Measurements from ENCODE around the gene SLC36A2.
"Not testable (repeated sequence)": the region's sequence is repeated elsewhere in the genome, so short reads cannot be mapped to it uniquely, and the experiment has no call there.

The SLC36A2 gene

DNA sequence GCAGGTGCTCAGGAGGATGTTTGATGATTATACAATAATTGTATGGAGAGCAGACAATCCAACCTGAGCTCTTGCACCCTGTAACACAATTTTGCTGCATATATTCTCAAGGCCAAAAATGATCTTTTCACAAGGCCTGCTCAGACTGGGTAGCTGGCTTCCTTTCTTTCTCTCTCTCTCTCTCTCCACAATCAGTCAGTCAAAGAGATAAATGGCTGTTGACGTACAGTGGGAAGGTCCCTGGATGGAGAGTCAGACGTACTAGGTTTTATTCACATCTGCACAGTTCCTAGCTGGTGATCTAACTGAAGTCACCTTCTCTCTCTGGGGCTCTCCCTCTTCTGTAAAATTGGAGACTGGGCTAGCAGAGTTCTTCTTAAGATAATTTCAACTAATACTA lies 19.8 kb downstream of the SLC36A2 start:
- DNase-seq (ENCODE audit: extremely low read depth in 1 of 2, low read depth in 1 of 2), result no peak

GRCh38 chr5:151326266-151326665 lies 21.1 kb downstream of the SLC36A2 start:
- no peak for DNase-seq (ENCODE audit: extremely low read depth in 1 of 2, low read depth in 1 of 2)

DNA sequence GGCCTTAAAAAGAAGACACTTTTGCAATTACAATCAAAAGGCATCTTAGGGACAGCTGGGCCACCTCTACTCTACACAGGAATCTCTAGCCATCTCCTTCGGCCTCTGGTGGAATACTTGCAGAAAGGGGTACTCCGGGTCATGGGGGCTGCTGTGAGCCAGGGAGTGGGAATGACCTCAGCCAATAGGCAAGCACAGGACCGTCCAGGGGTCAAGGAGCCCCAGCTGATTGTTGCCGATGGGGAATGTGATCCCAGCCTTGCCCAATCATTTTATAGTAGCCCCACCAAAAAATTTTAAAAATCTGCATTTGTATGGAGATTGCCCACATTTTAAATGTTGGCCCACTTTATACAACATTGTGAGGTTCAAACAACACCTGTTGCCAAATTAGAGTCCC lies 26.9 kb downstream of the SLC36A2 start:
- no peak for DNase-seq (ENCODE audit: extremely low read depth in 1 of 2, low read depth in 1 of 2)

DNA sequence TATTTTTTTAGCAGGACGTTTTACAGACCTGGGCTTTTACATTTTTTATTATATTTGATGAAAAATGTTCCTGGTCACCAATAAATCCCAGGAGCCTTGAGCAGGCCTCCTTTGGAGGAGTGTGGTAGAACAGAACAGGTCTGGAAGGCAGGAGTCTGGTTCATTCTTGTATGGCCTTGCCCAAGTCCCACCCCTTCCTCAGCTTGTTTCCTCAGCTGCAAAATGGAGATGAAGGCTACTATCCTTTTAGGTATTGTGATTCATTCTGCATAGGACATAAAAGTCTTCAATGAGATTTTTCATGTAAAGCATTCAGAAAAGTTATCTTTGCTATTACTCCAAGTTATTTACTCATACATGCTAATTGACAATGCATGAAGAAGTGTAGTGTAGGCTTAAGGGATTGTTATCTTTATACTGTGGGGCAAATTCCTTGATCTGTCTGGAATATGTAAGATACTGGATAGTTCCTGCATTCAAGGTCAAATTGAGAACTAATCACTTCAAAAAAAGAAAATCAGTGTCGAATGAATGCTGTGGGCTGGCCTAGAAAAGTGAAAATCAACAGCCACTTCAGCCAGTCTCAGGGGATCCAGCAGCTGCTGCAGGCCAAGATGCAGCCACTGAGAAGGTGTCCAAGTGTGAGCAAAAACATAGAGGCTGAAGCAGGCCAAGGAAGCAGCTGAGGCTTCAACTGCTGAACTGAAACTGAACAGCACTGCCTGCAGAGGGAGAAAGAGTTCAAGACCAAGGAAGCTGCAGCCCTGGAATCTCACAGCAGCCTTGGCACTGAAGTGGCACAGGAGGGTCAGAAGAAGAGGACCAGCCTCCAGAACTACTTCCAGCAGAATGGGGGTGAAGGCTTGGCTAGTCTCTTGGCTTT lies 28.3 kb downstream of the SLC36A2 start:
- DNase-seq (ENCODE audit: extremely low read depth in 1 of 2, low read depth in 1 of 2), result no peak

- DNase-seq (ENCODE audit: extremely low read depth in 1 of 2, low read depth in 1 of 2), result no peak
These were observed 29.5 kb downstream of the SLC36A2 start for GRCh38 chr5:151317871-151318270.

DNA sequence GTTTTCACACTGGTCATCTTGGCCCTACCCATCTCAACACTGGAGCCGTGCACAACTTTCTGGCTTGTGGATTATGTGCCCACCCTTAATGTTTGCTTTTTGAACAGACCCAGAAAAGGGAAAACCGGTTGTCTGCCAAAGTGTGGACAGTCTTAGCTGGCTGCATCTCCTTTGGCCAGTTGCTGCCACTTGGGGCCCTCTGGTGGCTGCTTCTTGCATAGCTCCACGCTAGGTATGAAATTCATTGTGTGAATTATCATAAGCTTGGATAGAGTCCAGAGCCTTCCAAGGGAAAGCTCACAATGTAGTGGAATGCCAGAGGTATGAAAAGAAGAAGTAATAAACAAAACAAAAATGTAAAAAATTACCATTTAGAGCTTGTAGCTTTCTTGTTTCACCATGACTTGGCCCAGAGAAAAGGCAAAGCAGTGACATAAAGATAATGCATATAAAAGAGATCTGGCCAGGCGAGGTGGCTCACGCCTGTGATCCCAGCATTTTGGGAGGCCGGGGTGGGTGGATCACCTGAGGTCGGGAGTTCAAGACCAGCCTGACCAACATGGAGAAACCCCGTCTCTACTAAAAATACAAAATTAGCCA lies 31.3 kb downstream of the SLC36A2 start:
- peak in 1 of 2 donors; percentile 22 for DNase-seq (ENCODE audit: extremely low read depth in 1 of 2, low read depth in 1 of 2)

- no peak for DNase-seq (ENCODE audit: extremely low read depth in 1 of 2, low read depth in 1 of 2)
These were observed 34.0 kb downstream of the SLC36A2 start for GRCh38 chr5:151313357-151313756.

DNA sequence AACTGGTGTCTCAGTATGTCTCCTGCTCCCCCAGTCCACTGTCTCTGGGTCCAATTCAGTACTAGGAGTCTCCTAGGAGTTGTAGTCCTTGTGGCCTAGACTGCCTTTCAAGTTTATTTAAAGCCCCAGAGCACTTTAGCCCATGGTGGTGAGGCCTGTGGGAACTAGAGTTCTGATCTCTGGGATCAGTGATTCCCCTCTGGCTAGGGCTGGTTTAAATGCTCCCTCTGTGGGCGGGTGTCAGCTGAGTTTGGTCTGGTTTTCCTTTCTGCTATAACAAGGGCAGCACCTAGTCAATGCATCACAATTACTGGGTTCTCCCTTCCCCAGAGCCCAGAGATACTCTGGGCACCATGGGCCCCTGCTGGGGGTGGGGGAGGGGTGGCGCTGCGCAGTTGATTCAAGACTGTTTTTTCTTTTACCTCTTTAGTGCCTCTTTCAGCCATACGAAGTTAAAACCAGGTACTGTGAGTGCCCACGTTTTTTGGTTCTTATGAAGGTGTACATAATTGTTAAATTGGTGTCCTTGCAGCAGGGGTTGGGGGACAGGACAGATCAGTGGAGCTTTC lies 34.5 kb downstream of the SLC36A2 start:
- DNase-seq (ENCODE audit: extremely low read depth in 1 of 2, low read depth in 1 of 2), result no peak

DNA sequence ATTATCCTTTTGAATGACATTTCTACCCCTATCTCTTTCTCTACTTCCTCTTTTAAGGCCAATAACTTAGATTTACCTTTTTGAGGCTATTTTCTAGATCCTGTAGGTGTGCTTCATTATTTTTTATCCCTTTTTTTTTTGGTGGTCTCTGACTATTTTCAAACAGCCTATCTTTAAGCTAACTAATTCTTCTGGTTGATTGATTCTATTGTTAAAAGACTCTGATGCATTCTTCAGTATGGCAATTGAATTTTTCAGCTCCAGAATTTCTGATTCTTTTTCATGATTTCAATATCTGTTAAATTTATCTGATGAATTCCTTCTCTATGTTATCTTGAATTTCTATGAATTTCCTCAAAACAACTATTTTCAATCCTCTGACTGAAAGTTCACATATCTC lies 36.4 kb downstream of the SLC36A2 start:
- no peak for DNase-seq (ENCODE audit: extremely low read depth in 1 of 2, low read depth in 1 of 2)

DNA sequence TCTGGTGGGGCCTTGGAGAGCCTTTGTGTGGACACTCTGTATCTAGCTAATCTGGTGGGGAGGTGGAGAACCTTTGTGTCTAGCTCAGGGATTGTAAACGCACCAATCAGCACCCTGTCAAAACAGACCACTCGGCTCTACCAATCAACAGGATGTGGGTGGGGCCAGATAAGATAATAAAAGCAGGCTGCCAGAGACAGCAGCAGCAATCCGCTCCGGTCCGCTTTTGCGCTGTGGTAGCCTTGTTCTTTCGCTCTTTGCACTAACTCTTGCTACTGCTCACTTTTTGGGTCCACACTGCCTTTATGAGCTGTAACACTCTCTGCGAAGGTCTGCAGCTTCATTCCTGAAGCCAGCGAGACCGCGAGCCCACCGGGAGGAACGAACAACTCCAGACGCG lies 37.5 kb downstream of the SLC36A2 start:
- DNase-seq (ENCODE audit: extremely low read depth in 1 of 2, low read depth in 1 of 2), result not testable (repeated sequence)

DNA sequence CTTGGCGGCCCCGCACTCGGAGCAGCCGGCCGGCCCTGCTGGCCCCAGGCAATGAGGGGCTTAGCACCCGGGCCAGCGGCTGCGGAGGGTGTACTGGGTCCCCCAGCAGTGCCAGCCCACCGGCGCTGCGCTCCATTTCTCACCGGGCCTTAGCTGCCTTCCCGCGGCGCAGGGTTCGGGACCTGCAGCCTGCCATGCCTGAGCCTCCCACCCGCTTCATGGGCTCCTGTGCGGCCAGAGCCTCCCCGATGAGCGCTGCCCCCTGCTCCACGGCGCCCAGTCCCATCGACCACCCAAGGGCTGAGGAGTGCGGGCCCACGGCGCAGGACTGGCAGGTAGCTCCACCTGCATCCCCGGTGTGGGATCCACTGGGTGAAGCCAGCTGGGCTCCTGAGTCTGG lies 38.1 kb downstream of the SLC36A2 start:
- DNase-seq (ENCODE audit: extremely low read depth in 1 of 2, low read depth in 1 of 2), result not testable (repeated sequence)

DNA sequence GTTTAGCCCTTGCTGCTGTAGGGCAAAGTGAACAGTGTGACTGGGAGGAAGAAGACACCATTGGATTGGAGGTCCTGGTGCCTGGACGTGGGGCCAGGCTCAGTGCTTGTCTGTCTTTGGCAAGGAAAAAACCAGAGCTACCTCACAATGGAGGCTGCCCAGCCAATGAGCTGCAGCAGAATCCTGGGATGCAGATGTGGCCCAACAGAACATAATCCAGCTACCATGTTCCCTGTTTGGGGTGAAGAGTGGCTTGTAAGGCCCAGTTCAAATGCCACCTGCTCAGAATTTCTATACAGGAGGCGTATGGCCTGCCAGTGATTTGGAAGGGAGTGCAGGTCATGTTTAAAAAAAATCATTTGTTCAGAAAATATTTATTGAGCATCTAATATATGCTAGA lies 43.7 kb downstream of the SLC36A2 start, which contains the start of gene SLC36A3:
Gene SLC36A3 (minus strand): TSS at position 101 of the 400 bp plus-strand sequence. CDS start 412 bp downstream, outside the sequence.
- DNase-seq (ENCODE audit: extremely low read depth in 1 of 2, low read depth in 1 of 2), result no peak

DNA sequence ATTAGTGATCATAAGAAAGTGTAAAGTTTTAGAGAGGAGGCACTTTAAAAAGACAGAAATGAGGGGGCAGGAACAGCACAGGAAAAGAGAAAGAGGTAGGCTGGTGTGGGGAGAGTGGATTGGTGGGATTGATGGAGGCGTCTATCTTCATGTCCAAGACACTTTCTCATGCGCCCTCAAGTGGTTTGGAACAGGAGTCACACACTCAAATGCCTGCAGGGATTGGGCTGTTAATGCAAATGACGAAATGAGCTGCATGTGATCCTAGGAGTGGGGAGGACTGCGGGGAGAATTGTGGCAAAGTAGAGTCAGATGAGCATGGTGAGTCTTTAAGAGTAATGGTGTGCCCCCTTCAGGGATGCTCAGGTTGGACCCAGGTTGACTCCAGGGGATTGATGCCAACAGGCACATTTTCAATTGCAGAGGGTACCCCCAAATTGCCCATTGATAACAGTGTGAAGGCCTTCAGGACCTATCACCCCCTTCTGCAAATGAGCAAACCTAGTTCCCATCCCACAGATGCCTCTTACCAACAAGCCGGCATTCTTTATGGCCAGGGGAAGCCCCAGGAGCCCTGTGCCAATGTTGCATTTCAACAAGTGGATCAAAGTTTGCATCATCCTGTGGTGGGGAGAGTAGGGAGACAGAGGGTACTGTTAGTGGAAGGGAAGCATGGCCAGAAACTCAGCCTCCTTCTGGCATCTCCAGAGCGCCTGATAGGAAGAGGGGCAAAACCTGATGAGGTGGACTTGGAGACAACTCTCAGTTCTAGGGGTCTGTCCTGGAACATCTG lies 49.1 kb downstream of the SLC36A2 start:
- DNase-seq (ENCODE audit: extremely low read depth in 1 of 2, low read depth in 1 of 2), result no peak

DNA sequence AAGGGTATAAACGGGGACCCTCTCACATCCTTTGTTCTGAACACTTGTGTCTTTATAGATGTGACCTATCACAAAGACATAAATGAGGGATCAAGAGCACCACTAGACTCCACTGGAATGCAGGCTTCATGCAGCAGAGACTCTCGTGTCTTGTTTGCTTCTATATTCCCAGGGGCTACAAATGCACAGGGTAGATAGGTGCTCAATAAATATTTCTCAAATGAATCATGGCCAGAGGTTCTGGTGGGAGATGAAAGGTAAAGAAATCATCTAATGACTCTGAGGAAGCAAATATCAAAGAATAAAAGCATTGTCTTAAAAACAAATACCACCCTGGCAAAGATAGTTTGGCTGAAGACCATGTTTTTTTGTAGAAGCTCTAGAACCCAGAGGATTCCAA lies 50.4 kb downstream of the SLC36A2 start:
- DNase-seq (ENCODE audit: extremely low read depth in 1 of 2, low read depth in 1 of 2), result no peak

GRCh38 chr5:151296478-151296830 lies 50.9 kb downstream of the SLC36A2 start:
- DNase-seq (ENCODE audit: extremely low read depth in 1 of 2, low read depth in 1 of 2), result no peak

- DNase-seq (ENCODE audit: extremely low read depth in 1 of 2, low read depth in 1 of 2), result no peak
These were observed 51.4 kb downstream of the SLC36A2 start for GRCh38 chr5:151295791-151296477.

DNA sequence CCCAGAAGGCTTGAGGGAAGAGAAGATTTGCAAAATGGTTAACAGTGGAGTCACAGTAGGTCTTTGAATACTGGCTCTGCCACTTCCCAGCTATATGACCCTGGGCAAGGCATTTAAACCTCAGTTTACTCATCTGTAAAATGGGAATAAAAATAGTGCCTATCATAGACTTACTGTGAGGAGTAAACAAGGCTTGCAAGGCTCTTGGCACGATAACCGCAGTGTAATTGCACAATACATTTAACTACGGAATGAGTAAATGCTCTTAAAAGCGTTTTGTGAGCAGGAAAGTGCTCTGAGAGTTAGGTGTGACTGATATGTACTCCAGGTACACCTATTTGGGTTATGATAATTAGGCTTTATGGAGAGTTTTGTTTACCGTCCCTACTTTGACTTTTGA lies 52.2 kb downstream of the SLC36A2 start:
- DNase-seq (ENCODE audit: extremely low read depth in 1 of 2, low read depth in 1 of 2), result no peak

GRCh38 chr5:151293624-151294023 lies 53.7 kb downstream of the SLC36A2 start:
- DNase-seq (ENCODE audit: extremely low read depth in 1 of 2, low read depth in 1 of 2), result no peak

DNA sequence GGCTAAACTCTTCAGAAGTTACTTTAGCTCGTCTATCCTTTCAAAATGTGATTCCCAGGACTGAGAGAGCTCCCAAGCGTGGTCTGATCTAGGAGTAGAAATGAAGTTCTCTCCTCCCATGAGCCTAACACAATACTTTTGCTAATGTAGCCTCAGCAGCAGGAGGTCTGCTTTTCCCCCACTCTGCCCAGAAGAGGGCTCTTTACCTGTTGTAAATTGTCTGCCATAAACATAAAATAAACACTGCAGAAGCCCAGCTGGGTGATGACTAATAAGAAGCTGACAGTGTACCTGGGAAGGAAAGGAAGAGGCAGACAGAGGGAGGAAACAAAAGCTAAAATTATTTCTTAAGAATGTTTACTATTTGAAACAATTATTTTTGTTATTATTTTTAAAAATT lies 59.2 kb downstream of the SLC36A2 start:
- DNase-seq (ENCODE audit: extremely low read depth in 1 of 2, low read depth in 1 of 2), result no peak

GRCh38 chr5:151286246-151286645 lies 61.1 kb downstream of the SLC36A2 start:
- no peak for DNase-seq (ENCODE audit: extremely low read depth in 1 of 2, low read depth in 1 of 2)

- DNase-seq (ENCODE audit: extremely low read depth in 1 of 2, low read depth in 1 of 2), result no peak
These were observed 61.7 kb downstream of the SLC36A2 start for GRCh38 chr5:151285683-151286082.

All from activated CD8-positive, alpha-beta memory T cell treated with anti-CD3 and anti-CD28 coated beads for 1 hour (primary cell).